GM13976 (cell line): ENCODE results near the gene WDR45B.

Experiments
- DNase-seq: peaks from one replicate; pipeline ENCODE4 v3.0.0; 2012; ENCODE audit warnings: low spot score
- CTCF ChIP-seq: IDR thresholded peaks from 2 replicates; pipeline ENCODE4 v1.5.1; 2012; ENCODE audit warnings: borderline replicate concordance, mild to moderate bottlenecking; ENCODE audit not compliant: insufficient read depth; ENCODE audit errors: extremely low read depth, missing control alignments, control extremely low read depth
- in situ Hi-C: fragments of 300-500 bp; cut with MboI; formaldehyde crosslinking; loops from one replicate; pipeline ENCODE4 v1.12.0; 2022; ENCODE audit warnings: low sequenced_read_pairs, mixed read lengths, inconsistent platforms; ENCODE audit not compliant: unreplicated experiment

Gene WDR45B

GRCh38 chr17:82653651-82654528, 5.6 kb upstream of the WDR45B start:
- TF ChIP-seq CTCF = no peak
- in situ Hi-C loops = loop anchor here (25.0 kb wide), 1 partner anchor 108 kb away; the partner anchor contains the start of gene TBCD
- no peak for DNase-seq

DNA sequence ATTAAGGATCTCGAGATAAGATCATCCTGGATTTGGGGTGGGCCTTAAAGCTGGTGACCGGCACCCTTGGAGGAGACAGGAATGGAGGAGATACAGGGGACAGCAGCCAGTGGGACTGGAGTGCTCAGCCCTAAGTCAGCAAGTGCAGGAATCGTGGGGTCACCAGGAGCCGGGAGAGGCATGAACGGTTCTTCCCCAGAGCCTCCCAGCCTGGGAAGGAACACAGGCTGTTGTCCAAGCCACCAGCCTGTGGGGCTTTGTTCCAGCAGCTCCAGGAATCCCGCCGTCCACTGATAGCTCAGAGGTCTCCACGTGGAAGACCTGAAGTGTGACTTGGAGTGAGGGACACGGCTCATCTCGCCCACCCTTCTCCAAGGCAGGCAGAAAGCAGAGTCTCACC, 2.5 kb upstream of the WDR45B start:
- TF ChIP-seq CTCF = no peak
- no peak for DNase-seq
- in situ Hi-C loops = loop anchor here (25.0 kb wide), 1 partner anchor 112 kb away; the partner anchor contains the start of gene TBCD

DNA sequence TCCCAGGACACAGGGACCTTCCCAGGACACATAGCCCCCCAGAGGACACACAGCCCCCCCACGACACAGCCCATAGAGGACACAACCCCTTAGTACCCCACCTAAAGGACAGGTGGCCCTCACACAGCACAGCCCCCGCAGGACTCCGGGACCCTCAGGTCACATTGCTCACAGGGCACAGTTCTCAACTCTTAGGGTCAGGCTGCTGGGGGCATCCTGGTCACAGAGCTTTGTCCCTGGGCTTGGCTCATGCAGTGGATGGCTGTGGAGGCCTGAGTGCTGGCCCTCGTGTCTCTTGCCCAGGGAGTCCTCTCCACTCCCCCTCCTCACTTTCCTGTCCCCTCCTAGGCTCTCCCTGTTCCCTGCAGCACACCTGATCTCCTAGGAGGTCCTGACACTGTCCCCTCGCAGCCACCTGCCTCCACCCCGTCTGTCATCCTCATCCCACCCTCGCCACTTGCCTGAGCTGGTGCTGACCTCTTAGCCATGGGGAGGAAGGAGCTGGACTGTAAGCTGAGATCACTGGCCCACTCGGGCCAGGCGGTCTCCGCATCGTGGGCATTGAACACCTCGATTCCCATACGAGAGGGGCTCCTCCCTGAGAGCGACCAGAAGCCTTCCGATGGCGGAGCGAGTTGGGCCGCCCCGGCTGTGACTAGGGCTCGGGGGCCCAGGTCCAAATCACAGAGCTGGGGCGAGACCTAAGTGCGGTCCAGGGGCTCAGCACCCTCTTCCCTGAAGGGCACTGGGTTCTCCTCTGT, 1.4 kb upstream of the WDR45B start:
- no peak for TF ChIP-seq CTCF
- DNase-seq = no peak
- in situ Hi-C loops = loop anchor here (25.0 kb wide), 1 partner anchor 113 kb away; the partner anchor contains the start of gene TBCD

DNA sequence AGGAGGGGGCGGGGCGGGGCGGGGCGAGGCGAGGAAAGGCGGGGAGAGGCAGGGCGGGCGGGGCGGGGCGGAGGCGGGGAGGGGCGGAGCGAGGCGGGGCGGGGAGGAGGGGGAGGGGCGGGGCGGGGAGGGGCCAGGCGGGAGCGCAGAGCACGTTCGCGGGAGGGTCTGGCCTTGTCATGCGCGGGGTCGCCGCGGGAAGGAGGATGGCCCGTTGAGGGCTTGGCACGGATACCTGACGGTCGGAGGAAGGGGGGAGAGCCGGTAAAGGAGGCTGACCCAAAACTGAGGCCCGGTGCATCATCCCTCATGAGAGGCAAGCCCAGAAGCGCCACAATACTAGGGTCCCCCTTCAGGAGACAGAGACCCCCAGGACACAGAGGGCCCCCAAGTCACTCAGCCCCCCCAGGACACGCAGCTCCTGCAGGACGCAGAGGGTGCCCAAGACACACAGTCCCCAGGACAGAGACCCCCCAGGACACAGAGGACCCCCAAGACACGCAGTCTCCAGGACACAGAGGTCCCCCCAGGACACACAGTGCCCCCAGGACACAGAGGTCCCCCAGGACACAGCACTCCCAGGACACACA, 593 bp upstream of the WDR45B start:
- in situ Hi-C loops = no loop called here
- DNase-seq = peak; percentile 79
- no peak for TF ChIP-seq CTCF

GRCh38 chr17:82647593-82648164, 565 bp downstream of the WDR45B start:
- DNase-seq = peak; percentile 64
- in situ Hi-C loops = no loop called here
- TF ChIP-seq CTCF = no peak

GRCh38 chr17:82645516-82645915, 2.7 kb downstream of the WDR45B start:
- no peak for DNase-seq
- TF ChIP-seq CTCF = no peak
- in situ Hi-C loops = no loop called here
